ENCODE data around the gene EP400. TPM values are rescaled to one million over a fixed set of nuclear protein-coding genes. Genes with fewer than 3 reads are reported as not detected.

The EP400 gene
- polyA plus RNA-seq, 1 donor (not counting 4 experiments of a cell fraction or from before 2014, with no cell fraction given): 4.1 TPM

DNA sequence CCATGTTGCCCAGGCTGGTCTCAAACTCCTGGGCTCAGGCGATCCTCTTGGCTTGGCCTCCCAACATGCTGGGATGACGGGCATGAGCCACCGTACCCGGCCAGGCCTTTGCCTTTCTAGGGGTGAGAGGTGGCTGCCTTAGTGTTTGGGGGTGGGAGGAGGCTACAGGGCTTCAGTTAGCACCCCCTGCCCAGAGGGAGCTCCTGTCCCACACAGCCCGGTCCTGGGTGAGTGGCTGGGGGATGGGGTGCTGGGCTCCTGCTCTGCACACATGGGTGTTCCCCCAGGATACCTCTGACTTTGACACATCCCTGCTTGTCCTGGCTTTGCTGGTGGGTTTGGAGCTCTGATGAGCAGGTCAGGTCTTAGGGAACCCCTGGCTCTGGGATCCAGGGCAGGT is 45.4 kb upstream of the EP400 start:
- DNase-seq (ENCODE audit: low read depth, low spot score): no peak
- no peak overlapping the region for H3K4me2 ChIP-seq (ENCODE audit: control insufficient read depth, extremely low read depth, insufficient read depth, low read depth, low read length)
- H3K4me1 ChIP-seq (ENCODE audit: control insufficient read depth, extremely low read depth, insufficient read depth, low read length): peaks cover 9% of the 10 kb centered on the region
- H3K27me3 ChIP-seq (ENCODE audit: control insufficient read depth, extremely low read depth, insufficient read depth, low read length): no peaks in the 10 kb centered on the region
- FAIRE-seq: no peak
- TF ChIP-seq CTCF (optimal IDR thresholded peaks at IDR 0.05 in 1 of 3, IDR thresholded peaks at IDR 0.05 in 1 of 3, conservative IDR thresholded peaks at IDR 0.05 in 1 of 3; ENCODE audit: extremely low read depth in 1 of 3, insufficient read depth in 2 of 3, low read length in 3 of 3) (no peak), EZH2 (IDR thresholded peaks at IDR 0.05; ENCODE audit: low read length) (no peak)
- no peak overlapping the region for H3K27ac ChIP-seq (ENCODE audit: control insufficient read depth, insufficient read depth, low read length)
- peaks cover 0 to 3% of the 10 kb centered on the region in 2 experiments for H3K36me3 ChIP-seq (ENCODE audit: control insufficient read depth in 2 of 2, extremely low read depth in 1 of 2, insufficient read depth in 2 of 2, low read length in 2 of 2)
- H3K9me3 ChIP-seq (ENCODE audit: control insufficient read depth, low read depth, low read length): no peaks in the 10 kb centered on the region
- H4K20me1 ChIP-seq (ENCODE audit: control insufficient read depth, extremely low read depth, insufficient read depth, low read length): no peaks in the 10 kb centered on the region
- H3K9ac ChIP-seq (ENCODE audit: control insufficient read depth, extremely low read depth, insufficient read depth, low read length): no peak overlapping the region
- no peak overlapping the region for H3K4me3 ChIP-seq (ENCODE audit: control insufficient read depth in 2 of 3, extremely low read depth in 1 of 3, insufficient read depth in 2 of 3, low read depth in 1 of 3, low read length in 3 of 3)
- H2AFZ ChIP-seq (ENCODE audit: control insufficient read depth, low read length): no peak overlapping the region
- dilution Hi-C loops (cut with MboI; ENCODE audit: extremely low pct_ligation_motif_present, low sequenced_read_pairs): no loop called here
- H3K79me2 ChIP-seq (ENCODE audit: control insufficient read depth, insufficient read depth, low read length): no peaks in the 10 kb centered on the region
- no peaks in the 10 kb centered on the region for H3K9me1 ChIP-seq (ENCODE audit: control insufficient read depth, extremely low read depth, insufficient read depth, low read length)

DNA sequence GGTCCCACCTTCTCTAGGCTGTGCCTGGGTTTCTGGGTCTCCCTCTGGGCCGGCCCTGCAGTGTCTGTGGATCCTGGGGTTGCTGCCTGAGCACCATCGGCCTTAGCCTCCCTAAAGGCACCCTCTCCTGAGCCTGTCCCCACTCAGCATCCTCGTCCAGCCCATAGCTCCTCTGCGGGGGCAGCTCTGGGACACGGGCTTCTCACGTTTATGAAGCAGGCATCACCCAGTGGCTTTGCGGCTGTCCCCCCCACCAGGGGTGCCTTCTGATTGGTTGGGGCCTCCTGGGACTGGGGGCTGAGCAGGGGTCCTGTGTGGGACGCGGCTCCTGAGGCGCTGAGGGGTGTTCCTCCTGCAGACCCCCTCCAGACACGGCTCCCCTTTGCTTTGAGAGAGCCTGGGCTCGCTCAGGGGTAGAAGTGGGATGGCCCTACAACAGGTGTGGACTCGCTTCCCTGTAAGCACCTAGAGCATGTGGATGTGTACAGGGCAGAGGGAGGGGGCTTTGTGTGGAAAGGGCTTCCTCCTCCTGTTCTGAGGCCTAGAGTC is 44.6 kb upstream of the EP400 start:
- no peaks in the 10 kb centered on the region for H3K9me1 ChIP-seq (ENCODE audit: control insufficient read depth, extremely low read depth, insufficient read depth, low read length)
- no peaks in the 10 kb centered on the region for H3K9me3 ChIP-seq (ENCODE audit: control insufficient read depth, low read depth, low read length)
- no peak for DNase-seq (ENCODE audit: low read depth, low spot score)
- peaks cover 7% of the 10 kb centered on the region for H3K4me1 ChIP-seq (ENCODE audit: control insufficient read depth, extremely low read depth, insufficient read depth, low read length)
- H3K27ac ChIP-seq (ENCODE audit: control insufficient read depth, insufficient read depth, low read length): no peak overlapping the region
- H3K4me2 ChIP-seq (ENCODE audit: control insufficient read depth, extremely low read depth, insufficient read depth, low read depth, low read length): no peak overlapping the region
- H3K36me3 ChIP-seq (ENCODE audit: control insufficient read depth in 2 of 2, extremely low read depth in 1 of 2, insufficient read depth in 2 of 2, low read length in 2 of 2): peaks cover 0 to 3% of the 10 kb centered on the region in 2 experiments
- no peaks in the 10 kb centered on the region for H3K27me3 ChIP-seq (ENCODE audit: control insufficient read depth, extremely low read depth, insufficient read depth, low read length)
- no peak overlapping the region for H3K4me3 ChIP-seq (ENCODE audit: control insufficient read depth in 2 of 3, extremely low read depth in 1 of 3, insufficient read depth in 2 of 3, low read depth in 1 of 3, low read length in 3 of 3)
- TF ChIP-seq EZH2 (IDR thresholded peaks at IDR 0.05; ENCODE audit: low read length): no peak
- TF ChIP-seq CTCF (optimal IDR thresholded peaks at IDR 0.05 in 1 of 3, IDR thresholded peaks at IDR 0.05 in 1 of 3, conservative IDR thresholded peaks at IDR 0.05 in 1 of 3; ENCODE audit: extremely low read depth in 1 of 3, insufficient read depth in 2 of 3, low read length in 3 of 3): no peak
- no peak overlapping the region for H2AFZ ChIP-seq (ENCODE audit: control insufficient read depth, low read length)
- no peak for FAIRE-seq
- H3K79me2 ChIP-seq (ENCODE audit: control insufficient read depth, insufficient read depth, low read length): no peaks in the 10 kb centered on the region
- dilution Hi-C loops (cut with MboI; ENCODE audit: extremely low pct_ligation_motif_present, low sequenced_read_pairs): no loop called here
- H4K20me1 ChIP-seq (ENCODE audit: control insufficient read depth, extremely low read depth, insufficient read depth, low read length): no peaks in the 10 kb centered on the region
- no peak overlapping the region for H3K9ac ChIP-seq (ENCODE audit: control insufficient read depth, extremely low read depth, insufficient read depth, low read length)
